Psoas muscle (tissue), 8 donors: Measurements from ENCODE around the gene PLET1. TPM values are rescaled to one million over a fixed set of nuclear protein-coding genes. Genes with fewer than 3 reads are reported as not detected.

Source experiments
- ATAC-seq, 4 donors: fragments of 200-7000 bp; cut with Tn5 transposase; one replicate each; pipeline ENCODE4 v1.9.1; 2020; ENCODE audit warnings: moderate library complexity in 3 of 4, mild to moderate bottlenecking in 2 of 4
- DNase-seq, 2 donors: peaks; one replicate each; pipeline ENCODE4 v3.0.0-alpha.2; 2020
- H3K27ac ChIP-seq: fragments of 200-600 bp; one replicate; pipeline ENCODE4 v1.8.0; 2022
- H3K27me3 ChIP-seq, 3 donors: fragments of 200-600 bp in 1 of 3; one replicate each; pipeline versions ENCODE4 v1.6.1 to v1.8.0; 2013 to 2022; ENCODE audit warnings: low read length in 2 of 3, mild to moderate bottlenecking in 2 of 3, moderate library complexity in 1 of 3; ENCODE audit not compliant: insufficient read depth in 3 of 3
- H3K36me3 ChIP-seq, 2 donors: fragments of 200-600 bp in 1 of 2; one replicate each; pipeline versions ENCODE4 v1.6.1 to v1.8.0; 2013 to 2022; ENCODE audit warnings: low read depth in 1 of 2, mild to moderate bottlenecking in 1 of 2, moderate library complexity in 1 of 2; ENCODE audit not compliant: insufficient read depth in 1 of 2
- H3K4me1 ChIP-seq: fragments of 200-600 bp; one replicate; pipeline ENCODE4 v1.8.0; 2022
- H3K4me3 ChIP-seq: fragments of 200-600 bp; one replicate; pipeline ENCODE4 v1.8.0; 2022; ENCODE audit warnings: mild to moderate bottlenecking
- H3K9me3 ChIP-seq: fragments of 200-600 bp; one replicate; pipeline ENCODE4 v1.8.0; 2022
- WGBS, 3 donors: extraction: QIAGEN DNeasy Blood & Tissue Kit; methylation state at CpG; one replicate each; pipeline versions ENCODE4 v1.1.6 to v1.1.7; 2013; 5-methylcytosine and 5-hydroxymethylcytosine counted together
- intact Hi-C, 2 donors: fragments of 100-400 bp; cut with DNase I; formaldehyde crosslinking; loops; one replicate each; pipeline versions ENCODE4 v1.11.0 to v1.14.2; 2022
- polyA plus RNA-seq, 3 donors: library from polyadenylated mRNA; stranded (reverse); fragments of 200-250 nt; gene quantifications; one replicate each; pipeline ENCODE4 v1.2.3, GENCODE V29; 2013
- total RNA-seq, 4 donors: library from RNA; stranded (reverse); fragmentation: NEBNext Ultra II Directional in 2 of 4; extraction: Animal tissue kit (Norgen Biotek cat#: 25700) in 2 of 4; gene quantifications; one replicate each; pipeline versions ENCODE4 v1.2.1 to v1.2.4, GENCODE V29; 2021 to 2023
- TF ChIP-seq, protein P1 (sequence below): fragments of 200-600 bp; IDR thresholded peaks from one replicate; pipeline ENCODE4 v1.8.0; 2022; ENCODE audit warnings: antibody characterized with exemption
- donor health status: healthy with polysubstance abuse.
- donor health status: DM: no; HTN: no; CAD: no; lungs with moderate emphysema.
- donor health status: Bipolar disorder and iron deficiency.
- donor health status: healthy.
- donor health status: DM: yes; HTN: yes; CAD: no.
- donor health status: DM: no; HTN: no; CAD: no.
- donor health status: DM: no; HTN: no; CAD: no.
- donor health status: DM: yes; HTN: yes; CAD: no.

Gene PLET1
- total and polyA plus RNA-seq, 7 donors, result not detected

GRCh38 chr11:112304914-112305313 is 44.3 kb upstream of the PLET1 start:
- Histone ChIP-seq H3K27ac (no peak overlapping the region), H3K9me3 (no peaks in the 10 kb centered on the region), H3K36me3 (no peaks in the 10 kb centered on the region), H3K27me3 (no peaks in the 10 kb centered on the region), H3K4me1 (peaks cover 20% of the 10 kb centered on the region), H3K4me3 (no peak overlapping the region)
- ATAC-seq (no peak), DNase-seq (no peak)
- intact Hi-C loops, result no loop called here
- WGBS, 3 donors, result 76 to 95% (median 93%) methylated on average over 1 of the region's 1 CpG
- TF ChIP-seq, protein P1, sequence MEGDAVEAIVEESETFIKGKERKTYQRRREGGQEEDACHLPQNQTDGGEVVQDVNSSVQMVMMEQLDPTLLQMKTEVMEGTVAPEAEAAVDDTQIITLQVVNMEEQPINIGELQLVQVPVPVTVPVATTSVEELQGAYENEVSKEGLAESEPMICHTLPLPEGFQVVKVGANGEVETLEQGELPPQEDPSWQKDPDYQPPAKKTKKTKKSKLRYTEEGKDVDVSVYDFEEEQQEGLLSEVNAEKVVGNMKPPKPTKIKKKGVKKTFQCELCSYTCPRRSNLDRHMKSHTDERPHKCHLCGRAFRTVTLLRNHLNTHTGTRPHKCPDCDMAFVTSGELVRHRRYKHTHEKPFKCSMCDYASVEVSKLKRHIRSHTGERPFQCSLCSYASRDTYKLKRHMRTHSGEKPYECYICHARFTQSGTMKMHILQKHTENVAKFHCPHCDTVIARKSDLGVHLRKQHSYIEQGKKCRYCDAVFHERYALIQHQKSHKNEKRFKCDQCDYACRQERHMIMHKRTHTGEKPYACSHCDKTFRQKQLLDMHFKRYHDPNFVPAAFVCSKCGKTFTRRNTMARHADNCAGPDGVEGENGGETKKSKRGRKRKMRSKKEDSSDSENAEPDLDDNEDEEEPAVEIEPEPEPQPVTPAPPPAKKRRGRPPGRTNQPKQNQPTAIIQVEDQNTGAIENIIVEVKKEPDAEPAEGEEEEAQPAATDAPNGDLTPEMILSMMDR, result no peak

DNA sequence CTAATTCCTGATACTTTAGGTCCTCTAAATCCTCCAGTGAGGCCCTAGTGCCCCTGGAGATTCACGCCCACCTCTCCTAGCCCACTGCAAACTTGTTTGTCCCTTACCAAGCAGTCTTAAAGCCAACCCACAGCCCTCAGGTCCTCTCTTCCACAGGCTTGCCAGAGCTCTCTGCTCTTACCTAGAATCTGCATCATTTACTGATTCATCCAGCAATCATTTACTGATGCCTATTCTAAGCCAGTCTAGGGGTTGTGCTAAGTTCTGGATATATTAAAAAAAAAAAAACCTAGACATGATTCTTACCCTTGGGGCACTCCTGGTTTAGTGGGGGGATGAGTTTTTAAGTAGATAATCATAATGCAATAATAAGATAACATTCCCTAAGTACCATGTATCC is 43.0 kb upstream of the PLET1 start:
- ATAC-seq, result no peak
- no peaks in the 10 kb centered on the region for H3K36me3 ChIP-seq
- H3K27ac ChIP-seq, result no peak overlapping the region
- H3K4me1 ChIP-seq, result peaks cover 26% of the 10 kb centered on the region
- 95 to 100% (median 100%) methylated on average over 1 of the region's 1 CpG for WGBS, 3 donors
- intact Hi-C loops, result no loop called here
- no peak overlapping the region for H3K4me3 ChIP-seq
- TF ChIP-seq, protein P1, result no peak
- DNase-seq, result no peak
- no peaks in the 10 kb centered on the region for H3K9me3 ChIP-seq
- H3K27me3 ChIP-seq, result no peaks in the 10 kb centered on the region

GRCh38 chr11:112302226-112302868 is 41.7 kb upstream of the PLET1 start:
- ATAC-seq, result peak in 3 of 4 donors; percentile 24 to 52 (median 29)
- H3K9me3 ChIP-seq, result no peaks in the 10 kb centered on the region
- H3K4me3 ChIP-seq, result no peak overlapping the region
- H3K27ac ChIP-seq, result peak overlapping the region; percentile 43
- H3K36me3 ChIP-seq, result no peaks in the 10 kb centered on the region
- peaks cover 29% of the 10 kb centered on the region for H3K4me1 ChIP-seq
- TF ChIP-seq, protein P1, result no peak
- DNase-seq, result no peak
- intact Hi-C loops, result no loop called here
- 32 to 61% (median 39%) methylated on average over 5 of the region's 5 CpGs for WGBS, 3 donors
- H3K27me3 ChIP-seq, result no peaks in the 10 kb centered on the region

- Histone ChIP-seq H3K4me3 (no peak overlapping the region), H3K9me3 (no peaks in the 10 kb centered on the region), H3K36me3 (no peaks in the 10 kb centered on the region), H3K4me1 (peaks cover 29% of the 10 kb centered on the region), H3K27me3 (no peaks in the 10 kb centered on the region), H3K27ac (no peak overlapping the region)
- 62 to 79% (median 64%) methylated on average over 17 of the region's 17 CpGs for WGBS, 3 donors
- intact Hi-C loops, result no loop called here
- peak in 3 of 4 donors; percentile 26 to 64 (median 47) for ATAC-seq
- TF ChIP-seq, protein P1, result no peak
- DNase-seq, result peak in 1 of 2 donors; percentile 62
Measured at GRCh38 chr11:112300094-112300786, 39.6 kb upstream of the PLET1 start.
